Activated naive CD4-positive, alpha-beta T cell treated with anti-CD3 and anti-CD28 coated beads, Interleukin-2, amount 50 U/mL, for 72 hours (primary cell): Measurements from ENCODE around the gene PCDH9. TPM values are rescaled to one million over a fixed set of nuclear protein-coding genes. Genes with fewer than 3 reads are reported as not detected.

Experiments
- ATAC-seq, 2 donors: fragments of 150-1000 bp; cut with Tn5 transposase; 2 replicates each; pipeline ENCODE4 v1.10.0; 2021; ENCODE audit warnings: mild to moderate bottlenecking in 2 of 2, moderate library complexity in 2 of 2
- DNase-seq, 2 donors: peaks; one replicate each; pipeline ENCODE4 v3.0.0; 2021 to 2022; ENCODE audit warnings: low spot score in 2 of 2
- H3K27ac Mint-ChIP-seq, 2 donors: one replicate each; pipeline ENCODE4 v1.8.0; 2022; ENCODE audit warnings: mild to moderate bottlenecking in 2 of 2, mixed read lengths in 2 of 2
- H3K36me3 Mint-ChIP-seq, 2 donors: one replicate each; pipeline ENCODE4 v1.8.0; 2022; ENCODE audit warnings: mixed read lengths in 2 of 2
- H3K9me3 Mint-ChIP-seq, 2 donors: one replicate each; pipeline ENCODE4 v1.8.0; 2022; ENCODE audit warnings: mixed read lengths in 2 of 2
- total RNA-seq, 2 donors: library from RNA; stranded (reverse); gene quantifications; one replicate each; pipeline ENCODE4 v1.2.3, GENCODE V29; 2022

The PCDH9 gene
- total RNA-seq, 2 donors from 2014 or later = 0.16 to 0.48 TPM

DNA sequence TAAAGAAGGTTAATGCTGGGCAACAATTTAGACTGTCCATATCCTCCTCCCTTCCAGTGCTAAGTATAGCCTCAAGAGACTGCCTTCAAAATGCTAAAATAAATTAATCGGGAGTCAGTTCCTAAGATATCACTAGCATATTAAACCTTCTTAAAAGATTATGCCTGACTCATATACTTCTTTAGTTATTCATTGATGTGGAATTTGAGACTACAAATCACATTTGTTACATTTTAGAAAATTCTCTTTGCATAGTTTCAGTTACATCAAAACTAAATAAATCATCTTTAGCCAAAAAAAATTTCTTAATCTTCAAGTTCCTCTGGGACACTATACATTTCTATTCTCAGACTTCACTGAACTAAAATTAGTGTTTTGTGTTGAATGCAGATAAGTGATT lies 769.1 kb downstream of the PCDH9 start:
- DNase-seq (no peak), ATAC-seq (no peak)
- Mint-ChIP-seq H3K9me3 (peaks cover 6 to 9% of the 10 kb centered on the region in 2 donors), H3K27ac (no peak overlapping the region), H3K36me3 (no peaks in the 10 kb centered on the region)

DNA sequence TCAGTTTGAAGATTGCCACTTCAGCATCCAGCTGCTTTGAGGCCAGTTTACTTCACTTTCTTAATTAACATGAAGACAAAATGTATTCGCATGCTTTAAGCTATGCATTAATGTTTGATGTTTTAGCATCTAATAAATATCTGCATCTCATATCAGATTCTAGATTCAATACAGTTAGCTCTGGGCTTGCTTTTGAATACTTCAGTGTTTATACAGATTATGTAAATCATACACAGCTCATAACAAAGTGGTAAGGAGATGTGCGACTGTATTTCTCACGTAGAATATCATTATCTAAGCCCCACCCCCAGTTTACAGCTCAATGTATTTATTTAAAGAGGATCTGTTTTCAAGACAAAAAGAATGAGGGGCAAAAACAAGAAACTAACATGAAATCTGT lies 770.5 kb downstream of the PCDH9 start:
- no peak for DNase-seq
- no peak overlapping the region for H3K27ac Mint-ChIP-seq
- H3K36me3 Mint-ChIP-seq = no peaks in the 10 kb centered on the region
- no peak for ATAC-seq
- peaks cover 5 to 9% of the 10 kb centered on the region in 2 donors for H3K9me3 Mint-ChIP-seq

DNA sequence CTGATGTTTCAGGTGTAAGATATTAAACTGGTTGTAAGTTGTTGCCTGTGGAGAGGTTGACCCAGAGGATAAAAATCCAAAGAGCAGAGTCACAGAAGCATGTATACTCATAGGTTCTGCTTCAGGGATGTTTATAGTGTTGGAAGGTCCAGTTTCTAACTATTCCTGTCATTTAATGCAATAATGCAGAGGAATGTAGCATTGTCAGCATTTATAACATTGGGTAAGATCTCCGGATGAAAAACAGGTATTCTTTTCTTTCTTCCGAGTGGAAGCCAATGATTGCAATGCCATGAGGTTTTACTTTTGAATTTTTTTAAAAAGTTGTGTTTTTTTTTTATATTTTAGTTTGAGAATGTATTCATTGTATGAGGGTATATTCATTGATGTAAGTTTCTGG lies 771.0 kb downstream of the PCDH9 start:
- peaks cover 5 to 9% of the 10 kb centered on the region in 2 donors for H3K9me3 Mint-ChIP-seq
- H3K27ac Mint-ChIP-seq = no peak overlapping the region
- no peaks in the 10 kb centered on the region for H3K36me3 Mint-ChIP-seq
- DNase-seq = no peak
- no peak for ATAC-seq

DNA sequence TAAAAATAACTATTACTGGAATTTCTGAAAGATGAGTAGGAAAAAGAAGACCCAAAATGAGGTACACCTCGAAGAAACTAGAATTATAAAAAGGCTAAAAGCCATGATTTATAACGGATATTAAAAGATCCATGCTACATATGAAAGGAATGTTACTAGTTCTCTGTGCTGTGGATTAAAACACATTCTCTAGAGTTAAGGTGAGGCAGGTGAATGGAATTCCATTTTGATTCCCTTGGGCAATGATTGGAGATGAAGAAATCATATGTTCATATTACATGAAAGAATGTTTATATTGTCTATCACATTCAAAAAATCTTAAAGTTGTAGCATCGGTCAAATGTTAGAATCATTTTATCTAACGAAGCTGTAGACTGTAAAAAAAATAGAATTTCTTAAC lies 783.7 kb downstream of the PCDH9 start:
- DNase-seq (no peak), ATAC-seq (no peak)
- Mint-ChIP-seq H3K9me3 (no peaks in the 10 kb centered on the region), H3K36me3 (no peaks in the 10 kb centered on the region), H3K27ac (no peak overlapping the region)

DNA sequence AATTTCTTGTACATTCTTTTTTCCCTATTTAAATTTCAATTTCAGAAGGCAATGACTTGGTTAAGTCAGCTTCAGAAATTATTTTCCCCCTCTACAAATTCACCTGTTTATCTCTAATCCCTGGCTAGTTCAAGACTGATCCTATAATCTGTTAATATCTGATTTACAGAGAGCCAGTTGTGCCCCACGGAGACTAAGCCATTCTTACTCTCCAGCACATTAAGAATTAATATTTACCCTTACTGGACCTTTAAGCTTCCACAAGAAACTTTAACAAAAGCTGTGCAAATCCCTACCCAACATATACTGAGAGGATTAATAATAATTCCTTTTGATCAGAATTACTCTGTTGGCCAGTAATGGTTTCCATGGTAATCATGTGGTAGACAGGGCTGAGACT lies 786.2 kb downstream of the PCDH9 start:
- no peak overlapping the region for H3K27ac Mint-ChIP-seq

DNA sequence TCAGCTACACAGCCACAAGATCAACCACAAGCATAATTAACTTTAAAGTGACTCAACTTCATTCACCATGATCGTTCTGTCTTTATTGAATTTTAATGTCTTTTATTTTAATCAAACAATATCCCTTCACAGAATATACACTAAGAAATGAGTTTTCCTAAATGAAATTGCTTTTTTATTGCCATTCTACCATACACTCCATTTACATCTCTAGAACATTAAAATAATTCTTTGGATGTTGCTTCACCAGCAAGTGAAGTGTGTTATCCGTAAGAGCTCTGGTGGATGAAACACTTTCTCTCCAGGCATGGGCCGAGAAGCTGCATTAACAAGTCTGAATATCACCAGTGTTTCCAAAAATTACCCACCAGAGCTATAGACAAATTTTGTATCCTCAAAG lies 789.2 kb downstream of the PCDH9 start:
- no peak for DNase-seq
- Mint-ChIP-seq H3K27ac (no peak overlapping the region), H3K9me3 (peaks cover 0 to 5% of the 10 kb centered on the region in 2 donors), H3K36me3 (no peaks in the 10 kb centered on the region)
- ATAC-seq = no peak

More for the DNA sequence above, 786.2 kb downstream of the PCDH9 start:
- no peaks in the 10 kb centered on the region for H3K9me3 Mint-ChIP-seq
- DNase-seq = no peak
- ATAC-seq = no peak
- no peaks in the 10 kb centered on the region for H3K36me3 Mint-ChIP-seq

DNA sequence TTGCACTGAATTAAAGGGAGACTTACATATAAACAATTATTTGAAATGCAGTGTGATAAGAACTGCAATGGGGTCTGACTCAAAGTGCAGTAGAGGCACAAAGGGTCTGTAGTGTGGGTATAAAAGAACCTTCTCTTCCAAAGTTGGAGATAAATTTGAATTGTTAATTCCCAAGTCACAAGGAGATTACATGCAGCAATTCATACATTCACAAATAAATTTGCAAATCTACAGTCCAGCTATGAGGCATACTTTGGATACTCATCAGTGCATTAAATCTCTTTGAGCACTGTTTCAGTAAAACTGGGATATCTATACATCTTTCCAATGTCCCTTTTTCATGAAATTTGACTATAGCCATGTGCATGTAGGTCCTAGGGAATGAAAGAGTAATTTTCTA lies 799.4 kb downstream of the PCDH9 start:
- DNase-seq = no peak

DNA sequence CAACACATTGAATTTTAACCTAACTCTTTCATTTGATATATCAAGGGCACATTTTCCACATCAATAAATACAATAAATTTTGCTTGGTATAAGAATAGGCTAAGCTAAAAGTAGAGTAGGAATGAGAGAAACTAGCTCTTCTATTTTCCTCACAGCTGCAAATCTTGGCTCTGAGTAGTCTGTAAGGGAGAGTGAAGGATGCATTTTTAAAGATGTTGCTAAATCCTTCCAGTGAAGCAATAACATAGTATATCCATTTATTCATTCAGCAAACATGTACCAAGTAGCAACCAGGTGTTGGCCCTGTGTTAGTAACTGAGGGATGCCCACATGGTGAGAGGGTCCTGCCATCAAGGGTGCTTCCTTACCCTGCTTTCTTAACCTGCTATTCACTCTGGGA lies 799.9 kb downstream of the PCDH9 start:
- DNase-seq (no peak), ATAC-seq (no peak)
- no peaks in the 10 kb centered on the region for H3K36me3 Mint-ChIP-seq

More for the DNA sequence above, 799.4 kb downstream of the PCDH9 start:
- no peak for ATAC-seq
- Mint-ChIP-seq H3K36me3 (no peaks in the 10 kb centered on the region), H3K9me3 (peaks cover 3% of the 10 kb centered on the region in 2 donors), H3K27ac (no peak overlapping the region)

DNA sequence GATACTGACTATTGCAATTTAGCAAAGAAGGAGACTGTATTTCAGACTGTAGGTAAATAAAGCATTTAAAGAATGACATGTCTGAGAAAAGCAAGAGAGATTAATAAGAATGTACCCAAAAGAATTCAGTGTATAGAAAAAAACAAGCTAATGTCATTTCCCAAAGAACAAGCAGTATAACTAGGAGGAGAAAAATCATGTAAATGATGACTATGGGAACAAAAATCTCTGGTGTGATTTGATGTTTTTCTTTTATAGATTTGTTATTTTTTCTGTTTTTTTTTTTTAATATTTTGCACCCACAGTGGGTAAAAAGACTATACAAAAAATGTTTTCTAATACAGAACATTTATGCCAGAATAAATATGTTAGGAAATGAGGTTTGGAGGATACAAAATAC lies 801.0 kb downstream of the PCDH9 start:
- H3K27ac Mint-ChIP-seq = no peak overlapping the region
- peaks cover 3 to 6% of the 10 kb centered on the region in 2 donors for H3K9me3 Mint-ChIP-seq
- no peaks in the 10 kb centered on the region for H3K36me3 Mint-ChIP-seq
- DNase-seq (no peak), ATAC-seq (no peak)

More for the DNA sequence above, 799.9 kb downstream of the PCDH9 start:
- peaks cover 3% of the 10 kb centered on the region in 2 donors for H3K9me3 Mint-ChIP-seq
- no peak overlapping the region for H3K27ac Mint-ChIP-seq

DNA sequence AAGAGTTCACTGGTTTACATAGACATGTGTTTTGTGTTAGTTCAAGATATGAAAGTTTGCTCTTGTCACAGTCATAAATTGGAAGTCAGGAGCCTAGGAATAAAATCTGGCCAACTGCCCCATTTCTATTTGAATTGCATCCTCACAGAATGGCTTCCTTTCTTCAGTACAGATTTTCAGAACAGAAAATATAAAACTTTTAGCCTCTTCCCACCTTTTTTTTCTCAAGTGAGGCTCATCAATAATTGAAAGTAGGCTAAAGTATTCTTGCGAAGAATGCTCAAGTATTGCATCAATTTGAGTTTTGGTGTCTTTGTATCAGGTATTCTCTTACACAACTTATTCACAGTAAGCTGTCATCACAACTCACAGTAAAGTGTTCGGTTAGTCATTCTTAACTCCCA lies 802.7 kb downstream of the PCDH9 start:
- no peak for DNase-seq
- H3K36me3 Mint-ChIP-seq = peaks cover 0 to 3% of the 10 kb centered on the region in 2 donors
- no peak overlapping the region for H3K27ac Mint-ChIP-seq
- H3K9me3 Mint-ChIP-seq = peaks cover 8% of the 10 kb centered on the region in 2 donors
- ATAC-seq = no peak

DNA sequence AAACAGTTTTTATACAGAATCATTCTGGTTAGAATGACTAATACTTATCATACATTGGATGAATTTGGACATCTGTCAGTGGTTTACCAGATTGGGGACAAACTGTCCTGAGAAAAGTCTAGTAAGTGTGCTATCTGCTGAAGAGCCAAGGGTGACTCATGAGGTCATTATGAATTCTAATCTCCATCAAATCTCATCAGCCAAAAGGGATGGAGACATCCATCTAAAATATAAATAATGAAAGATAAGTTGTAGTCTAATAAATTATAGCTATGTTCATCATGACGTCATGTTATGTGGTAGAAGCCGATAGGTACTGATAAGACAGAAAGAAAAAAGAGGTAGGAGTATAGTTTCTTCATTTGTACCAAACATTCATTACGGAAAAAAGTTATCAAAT lies 804.4 kb downstream of the PCDH9 start:
- DNase-seq (no peak), ATAC-seq (no peak)
- Mint-ChIP-seq H3K27ac (no peak overlapping the region), H3K9me3 (peaks cover 20% of the 10 kb centered on the region in 2 donors), H3K36me3 (peaks cover 0 to 5% of the 10 kb centered on the region in 2 donors)

DNA sequence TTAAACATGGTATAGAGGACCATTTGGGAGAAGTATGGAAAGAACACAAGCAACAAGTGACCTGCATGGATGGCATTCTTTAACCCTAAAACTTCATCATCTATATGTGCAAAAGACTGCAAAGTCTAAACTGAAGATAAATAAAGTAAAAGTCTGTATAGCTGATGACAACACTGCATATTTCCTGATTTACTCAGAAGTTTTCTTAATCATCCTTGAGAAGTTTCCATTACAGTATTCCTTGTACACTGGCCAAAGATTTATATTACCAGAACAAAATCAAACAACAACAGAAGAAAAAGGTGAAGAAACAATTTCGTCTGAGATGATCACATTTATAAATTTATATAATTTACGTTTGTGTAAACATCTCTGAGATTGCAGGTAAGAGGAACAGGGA lies 805.7 kb downstream of the PCDH9 start:
- ATAC-seq (no peak), DNase-seq (no peak)
- Mint-ChIP-seq H3K36me3 (peaks cover 0 to 5% of the 10 kb centered on the region in 2 donors), H3K27ac (no peak overlapping the region), H3K9me3 (peaks cover 26 to 27% of the 10 kb centered on the region in 2 donors)

DNA sequence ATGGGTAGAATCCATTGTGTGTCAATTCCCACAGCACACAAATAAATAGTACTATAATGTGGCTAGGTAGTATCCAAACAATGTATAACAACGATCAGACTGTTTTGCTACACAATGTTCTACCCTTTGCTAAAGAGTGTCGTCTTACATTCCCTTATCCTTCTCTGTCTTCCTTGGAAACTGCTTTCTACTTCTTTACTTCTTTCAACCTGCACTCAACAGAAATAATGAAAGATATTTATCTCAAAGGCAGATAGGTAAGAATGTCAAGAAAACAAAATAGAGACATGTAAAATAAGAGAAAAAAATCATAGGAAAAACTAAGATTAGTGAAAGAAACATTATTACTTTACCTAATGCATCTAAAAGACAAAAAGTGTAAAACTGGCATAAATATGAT lies 814.7 kb downstream of the PCDH9 start:
- Mint-ChIP-seq H3K27ac (no peak overlapping the region), H3K9me3 (peaks cover 13 to 14% of the 10 kb centered on the region in 2 donors), H3K36me3 (no peaks in the 10 kb centered on the region)
- ATAC-seq = no peak
- no peak for DNase-seq

DNA sequence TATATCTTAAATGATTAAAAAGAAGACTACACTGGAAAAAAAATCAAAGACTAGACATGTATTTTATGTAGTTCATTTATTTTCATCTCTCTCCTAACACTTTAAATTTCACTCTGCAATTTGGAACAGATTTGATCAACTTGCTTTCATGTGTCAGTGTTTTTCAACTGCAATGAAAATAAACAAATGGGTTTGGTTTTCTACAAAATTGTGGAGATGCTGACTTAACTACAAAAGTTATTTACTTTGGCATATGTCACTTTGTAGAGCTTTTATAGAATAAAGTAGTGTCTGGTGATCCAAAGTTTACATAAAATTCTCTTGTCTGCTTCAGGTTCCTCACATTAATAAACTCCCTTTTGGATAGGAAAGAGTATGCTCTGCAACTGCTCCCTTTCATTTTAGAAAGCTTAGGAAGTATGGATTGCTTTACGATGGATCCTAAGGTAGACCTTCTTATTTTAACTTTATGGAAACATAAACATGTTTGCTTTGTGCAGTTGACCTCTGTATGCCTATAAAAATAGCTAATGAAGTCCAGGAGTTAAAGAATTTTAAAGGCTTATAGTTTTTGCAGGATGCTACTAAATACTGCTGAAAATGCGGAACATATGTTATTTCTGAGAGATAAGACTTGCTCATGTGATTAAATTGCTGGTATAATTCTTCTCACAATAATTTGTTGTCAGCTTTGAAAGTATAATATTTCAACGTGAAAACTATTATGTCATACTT lies 815.9 kb downstream of the PCDH9 start:
- ATAC-seq = no peak
- H3K36me3 Mint-ChIP-seq = no peaks in the 10 kb centered on the region
- peaks cover 9% of the 10 kb centered on the region in 2 donors for H3K9me3 Mint-ChIP-seq
- no peak overlapping the region for H3K27ac Mint-ChIP-seq
- DNase-seq = no peak

DNA sequence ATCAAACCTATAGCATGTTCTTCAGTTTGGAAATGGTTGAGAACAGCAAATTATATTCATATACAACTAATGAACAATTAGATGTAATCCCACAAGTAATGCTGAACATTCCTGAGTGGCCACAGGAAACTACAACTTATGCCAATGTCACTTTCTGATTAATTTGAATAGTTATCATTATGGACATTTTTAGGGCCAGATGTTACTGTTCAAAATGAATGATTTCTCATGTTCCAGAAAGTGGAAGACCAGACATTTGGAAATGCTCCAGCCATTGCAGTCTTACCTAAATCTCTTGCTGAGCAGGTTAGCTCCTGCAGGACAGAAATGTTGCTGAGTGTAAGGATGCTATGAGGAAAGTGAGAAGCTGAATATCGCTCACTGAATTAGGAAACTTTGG lies 819.8 kb downstream of the PCDH9 start:
- H3K27ac Mint-ChIP-seq = no peak overlapping the region
- DNase-seq = no peak
- no peak for ATAC-seq

DNA sequence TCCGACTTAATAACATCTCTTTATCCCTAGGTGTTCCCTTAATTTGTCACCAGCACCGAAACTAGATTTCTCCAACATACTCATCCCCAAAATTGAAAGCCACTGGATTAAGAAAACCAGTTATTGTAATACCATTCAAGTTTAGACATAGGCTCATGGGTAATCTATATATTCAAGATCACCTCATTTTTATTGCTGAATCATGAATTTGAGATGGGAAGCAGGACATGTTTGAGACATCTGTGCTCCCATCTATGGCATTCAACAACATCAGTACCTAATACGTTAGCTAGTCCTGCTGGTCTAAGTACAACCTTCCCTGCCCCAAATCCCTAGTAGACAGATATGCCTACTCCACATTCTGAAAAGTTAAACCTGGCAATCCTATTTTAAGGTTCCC lies 820.6 kb downstream of the PCDH9 start:
- DNase-seq (no peak), ATAC-seq (no peak)
- Mint-ChIP-seq H3K27ac (no peak overlapping the region), H3K9me3 (peaks cover 0 to 4% of the 10 kb centered on the region in 2 donors), H3K36me3 (no peaks in the 10 kb centered on the region)

More for the DNA sequence above, 819.8 kb downstream of the PCDH9 start:
- H3K36me3 Mint-ChIP-seq = no peaks in the 10 kb centered on the region
- peaks cover 0 to 4% of the 10 kb centered on the region in 2 donors for H3K9me3 Mint-ChIP-seq

DNA sequence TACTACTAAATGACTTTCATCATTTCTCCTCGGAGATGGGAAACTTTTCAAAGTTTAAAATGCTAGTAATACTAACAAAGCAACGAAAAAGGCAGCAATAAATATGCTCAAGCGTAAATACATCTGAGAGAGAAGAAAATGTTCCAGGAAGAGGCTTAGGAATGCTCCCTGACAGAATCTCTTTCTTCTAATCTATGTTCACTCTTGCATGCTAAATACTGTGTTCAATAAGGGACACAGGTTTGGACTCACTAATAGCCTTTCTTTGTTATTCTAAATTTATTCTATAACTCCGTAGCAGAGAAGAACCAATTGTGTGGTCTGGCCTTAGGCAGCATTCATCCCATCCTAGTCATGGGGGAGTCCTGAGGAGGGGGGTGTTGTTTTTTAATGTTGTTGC lies 823.0 kb downstream of the PCDH9 start:
- Mint-ChIP-seq H3K27ac (no peak overlapping the region), H3K36me3 (no peaks in the 10 kb centered on the region), H3K9me3 (peaks cover 0 to 10% of the 10 kb centered on the region in 2 donors)
- no peak for DNase-seq
- ATAC-seq = no peak
